ENCODE data around the gene SLC10A7. TPM values are rescaled to one million over a fixed set of nuclear protein-coding genes. Genes with fewer than 3 reads are reported as not detected.

Gene SLC10A7
- total RNA-seq, 1 donor from 2014 or later = 8.9 TPM

DNA sequence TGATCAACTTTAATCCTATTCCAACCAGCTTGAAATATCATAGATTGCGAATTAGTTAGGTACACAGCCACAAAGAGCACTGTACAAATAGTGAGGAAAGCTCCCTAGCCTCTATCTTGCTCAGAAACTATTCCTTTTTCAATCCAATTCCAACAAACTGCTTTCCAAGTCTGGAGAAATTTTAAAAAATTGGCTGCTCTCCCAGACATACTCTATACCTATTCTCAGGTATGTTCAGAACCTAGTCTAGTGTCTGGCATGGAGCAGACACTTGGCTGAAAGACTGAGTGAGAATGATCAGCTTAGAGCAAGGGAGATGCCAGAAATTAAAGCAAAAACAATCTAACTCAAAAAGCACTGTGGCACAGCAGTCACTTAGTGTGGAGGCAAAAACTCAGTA lies 105.9 kb downstream of the SLC10A7 start:
- no peaks in the 10 kb centered on the region for H4K20me1 ChIP-seq (ENCODE audit: insufficient read depth, low read length)
- no peak overlapping the region for H3K4me2 ChIP-seq (ENCODE audit: low read length)
- no peaks in the 10 kb centered on the region for H3K9me3 ChIP-seq (ENCODE audit: insufficient read depth, low read depth, low read length)
- no peak for DNase-seq (ENCODE audit: low read depth)
- no peaks in the 10 kb centered on the region for H3K79me2 ChIP-seq (ENCODE audit: insufficient read depth, low read length)
- H3K27ac ChIP-seq (ENCODE audit: low read depth, low read length) = no peak overlapping the region
- H3K27me3 ChIP-seq (ENCODE audit: insufficient read depth, low read length) = no peaks in the 10 kb centered on the region
- Mint-ChIP-seq H3K27ac (ENCODE audit: unreplicated experiment) (no peak overlapping the region), H3K36me3 (ENCODE audit: low read depth, unreplicated experiment) (no peaks in the 10 kb centered on the region), H3K27me3 (ENCODE audit: low read depth, unreplicated experiment) (no peaks in the 10 kb centered on the region), H3K4me1 (ENCODE audit: low read depth, unreplicated experiment) (no peaks in the 10 kb centered on the region), H3K9me3 (ENCODE audit: unreplicated experiment) (no peaks in the 10 kb centered on the region), H3K4me3 (ENCODE audit: unreplicated experiment) (no peak overlapping the region)
- H3K36me3 ChIP-seq (ENCODE audit: insufficient read depth, low read length) = no peaks in the 10 kb centered on the region
- no peak for TF ChIP-seq EZH2 (IDR thresholded peaks at IDR 0.05; ENCODE audit: insufficient read depth, low read length)
- TF ChIP-seq, protein P1, sequence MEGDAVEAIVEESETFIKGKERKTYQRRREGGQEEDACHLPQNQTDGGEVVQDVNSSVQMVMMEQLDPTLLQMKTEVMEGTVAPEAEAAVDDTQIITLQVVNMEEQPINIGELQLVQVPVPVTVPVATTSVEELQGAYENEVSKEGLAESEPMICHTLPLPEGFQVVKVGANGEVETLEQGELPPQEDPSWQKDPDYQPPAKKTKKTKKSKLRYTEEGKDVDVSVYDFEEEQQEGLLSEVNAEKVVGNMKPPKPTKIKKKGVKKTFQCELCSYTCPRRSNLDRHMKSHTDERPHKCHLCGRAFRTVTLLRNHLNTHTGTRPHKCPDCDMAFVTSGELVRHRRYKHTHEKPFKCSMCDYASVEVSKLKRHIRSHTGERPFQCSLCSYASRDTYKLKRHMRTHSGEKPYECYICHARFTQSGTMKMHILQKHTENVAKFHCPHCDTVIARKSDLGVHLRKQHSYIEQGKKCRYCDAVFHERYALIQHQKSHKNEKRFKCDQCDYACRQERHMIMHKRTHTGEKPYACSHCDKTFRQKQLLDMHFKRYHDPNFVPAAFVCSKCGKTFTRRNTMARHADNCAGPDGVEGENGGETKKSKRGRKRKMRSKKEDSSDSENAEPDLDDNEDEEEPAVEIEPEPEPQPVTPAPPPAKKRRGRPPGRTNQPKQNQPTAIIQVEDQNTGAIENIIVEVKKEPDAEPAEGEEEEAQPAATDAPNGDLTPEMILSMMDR (IDR thresholded peaks at IDR 0.05; ENCODE audit: insufficient read depth, low read depth, low read length) = no peak
- no peaks in the 10 kb centered on the region for H3K4me1 ChIP-seq (ENCODE audit: insufficient read depth, low read length)
- no peak overlapping the region for H3K9ac ChIP-seq (ENCODE audit: low read length)
- no peak overlapping the region for H2AFZ ChIP-seq (ENCODE audit: low read depth, low read length)
- no peak overlapping the region for H3K4me3 ChIP-seq (ENCODE audit: insufficient read depth, low read depth, low read length)
- no peak for FAIRE-seq

- Histone ChIP-seq H3K79me2 (ENCODE audit: insufficient read depth, low read length) (no peaks in the 10 kb centered on the region), H4K20me1 (ENCODE audit: insufficient read depth, low read length) (no peaks in the 10 kb centered on the region), H3K9me3 (ENCODE audit: insufficient read depth, low read depth, low read length) (no peaks in the 10 kb centered on the region), H3K4me2 (ENCODE audit: low read length) (no peak overlapping the region), H3K4me1 (ENCODE audit: insufficient read depth, low read length) (no peaks in the 10 kb centered on the region), H3K27ac (ENCODE audit: low read depth, low read length) (no peak overlapping the region), H3K4me3 (ENCODE audit: insufficient read depth, low read depth, low read length) (no peak overlapping the region), H3K36me3 (ENCODE audit: insufficient read depth, low read length) (no peaks in the 10 kb centered on the region), H2AFZ (ENCODE audit: low read depth, low read length) (no peak overlapping the region), H3K27me3 (ENCODE audit: insufficient read depth, low read length) (no peaks in the 10 kb centered on the region), H3K9ac (ENCODE audit: low read length) (no peak overlapping the region)
- Mint-ChIP-seq H3K27me3 (ENCODE audit: low read depth, unreplicated experiment) (no peaks in the 10 kb centered on the region), H3K4me3 (ENCODE audit: unreplicated experiment) (no peak overlapping the region), H3K4me1 (ENCODE audit: low read depth, unreplicated experiment) (peaks cover 4% of the 10 kb centered on the region), H3K36me3 (ENCODE audit: low read depth, unreplicated experiment) (no peaks in the 10 kb centered on the region), H3K9me3 (ENCODE audit: unreplicated experiment) (no peaks in the 10 kb centered on the region), H3K27ac (ENCODE audit: unreplicated experiment) (no peak overlapping the region)
- peak; percentile 18 for DNase-seq (ENCODE audit: low read depth)
- TF ChIP-seq, protein P1 (IDR thresholded peaks at IDR 0.05; ENCODE audit: insufficient read depth, low read depth, low read length) = no peak
- TF ChIP-seq EZH2 (IDR thresholded peaks at IDR 0.05; ENCODE audit: insufficient read depth, low read length) = no peak
- FAIRE-seq = no peak
These were observed 114.1 kb downstream of the SLC10A7 start for GRCh38 chr4:146407669-146408084.

DNA sequence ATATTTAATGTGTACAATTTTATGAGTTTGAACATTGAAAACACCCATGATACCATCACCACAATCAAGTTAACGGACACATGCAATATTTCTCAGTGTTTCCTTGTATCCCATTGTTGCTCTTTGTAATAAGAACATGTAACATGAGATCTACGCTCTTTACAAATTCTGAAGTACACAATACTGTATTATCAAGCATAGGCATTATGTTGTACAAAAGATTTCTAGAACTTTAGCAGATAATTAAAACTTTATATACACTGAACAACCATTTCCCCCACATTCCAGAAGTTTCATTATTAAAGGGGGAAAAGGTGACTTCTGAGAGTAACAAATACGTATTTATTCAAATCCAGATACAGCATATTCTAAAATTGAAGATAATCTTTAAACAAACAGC lies 114.5 kb downstream of the SLC10A7 start:
- Histone ChIP-seq H3K79me2 (ENCODE audit: insufficient read depth, low read length) (no peaks in the 10 kb centered on the region), H3K9ac (ENCODE audit: low read length) (no peak overlapping the region), H3K36me3 (ENCODE audit: insufficient read depth, low read length) (no peaks in the 10 kb centered on the region), H3K27me3 (ENCODE audit: insufficient read depth, low read length) (no peaks in the 10 kb centered on the region), H4K20me1 (ENCODE audit: insufficient read depth, low read length) (no peaks in the 10 kb centered on the region), H2AFZ (ENCODE audit: low read depth, low read length) (no peak overlapping the region), H3K4me3 (ENCODE audit: insufficient read depth, low read depth, low read length) (no peak overlapping the region), H3K4me2 (ENCODE audit: low read length) (no peak overlapping the region), H3K9me3 (ENCODE audit: insufficient read depth, low read depth, low read length) (no peaks in the 10 kb centered on the region), H3K4me1 (ENCODE audit: insufficient read depth, low read length) (no peaks in the 10 kb centered on the region), H3K27ac (ENCODE audit: low read depth, low read length) (no peak overlapping the region)
- TF ChIP-seq, protein P1 (IDR thresholded peaks at IDR 0.05; ENCODE audit: insufficient read depth, low read depth, low read length) = no peak
- TF ChIP-seq EZH2 (IDR thresholded peaks at IDR 0.05; ENCODE audit: insufficient read depth, low read length) = no peak
- Mint-ChIP-seq H3K9me3 (ENCODE audit: unreplicated experiment) (no peaks in the 10 kb centered on the region), H3K4me1 (ENCODE audit: low read depth, unreplicated experiment) (peaks cover 4% of the 10 kb centered on the region), H3K36me3 (ENCODE audit: low read depth, unreplicated experiment) (no peaks in the 10 kb centered on the region), H3K4me3 (ENCODE audit: unreplicated experiment) (no peak overlapping the region), H3K27me3 (ENCODE audit: low read depth, unreplicated experiment) (no peaks in the 10 kb centered on the region), H3K27ac (ENCODE audit: unreplicated experiment) (no peak overlapping the region)
- no peak for FAIRE-seq
- no peak for DNase-seq (ENCODE audit: low read depth)
